Measurements from ENCODE around the gene THOC6.

THOC6 gene

GRCh38 chr16:3017794-3018506 lies 5.9 kb upstream of the THOC6 start, which contains the start of gene CLDN6:
CLDN6 (minus strand) TSS chr16:3018183; CDS start chr16:3016021, 2,162 bp downstream.
- no peak within 1 kb of the TSS for H3K27ac ChIP-seq
- peaks cover 35% of the 10 kb centered on the region for H3K4me1 ChIP-seq (ENCODE audit: low read depth, poor library complexity, severe bottlenecking)

GRCh38 chr16:3019594-3020246 lies 4.1 kb upstream of the THOC6 start:
- H2AFZ ChIP-seq (ENCODE audit: low read depth): peak overlapping the region; percentile 98
- H3K79me2 ChIP-seq (ENCODE audit: insufficient read depth, low read depth): no peaks in the 10 kb centered on the region
- no peaks in the 10 kb centered on the region for H4K20me1 ChIP-seq (ENCODE audit: insufficient read depth)
- H3K4me1 ChIP-seq (ENCODE audit: low read depth, poor library complexity, severe bottlenecking): peaks cover 39% of the 10 kb centered on the region
- no peak overlapping the region for H3K27ac ChIP-seq
- no peaks in the 10 kb centered on the region for H3K36me3 ChIP-seq (ENCODE audit: insufficient read depth)
- H3K9ac ChIP-seq: no peak overlapping the region
- H3K4me3 ChIP-seq (IDR thresholded peaks at IDR 0.05; ENCODE audit: insufficient read depth, low read depth, low read length): no peak overlapping the region
- H3K4me2 ChIP-seq: peak overlapping the region; percentile 77
- TF ChIP-seq CTCF (conservative IDR thresholded peaks at IDR 0.05; ENCODE audit: low read depth, low read length): no peak
- peaks cover 16% of the 10 kb centered on the region for H3K27me3 ChIP-seq (ENCODE audit: insufficient read depth, low read depth)

More at GRCh38 chr16:3017794-3018506, 5.9 kb upstream of the THOC6 start, which contains the start of gene CLDN6:
- Histone ChIP-seq H4K20me1 (ENCODE audit: insufficient read depth) (no peaks in the 10 kb centered on the region), H3K9ac (no peak within 1 kb of the TSS), H3K36me3 (ENCODE audit: insufficient read depth) (no peaks in the 10 kb centered on the region), H3K27me3 (ENCODE audit: insufficient read depth, low read depth) (peaks cover 30% of the 10 kb centered on the region), H3K79me2 (ENCODE audit: insufficient read depth, low read depth) (no peaks in the 10 kb centered on the region), H2AFZ (ENCODE audit: low read depth) (no peak within 1 kb of the TSS), H3K4me2 (no peak within 1 kb of the TSS), H3K4me3 (IDR thresholded peaks at IDR 0.05; ENCODE audit: insufficient read depth, low read depth, low read length) (no peak within 1 kb of the TSS)
- TF ChIP-seq CTCF (conservative IDR thresholded peaks at IDR 0.05; ENCODE audit: low read depth, low read length): 0 out of 2 replicates have a peak, but pooled peaks have one; percentile 26

- H3K27ac ChIP-seq: no peak within 1 kb of the TSS
- peaks cover 44% of the 10 kb centered on the region for H3K4me1 ChIP-seq (ENCODE audit: low read depth, poor library complexity, severe bottlenecking)
- H2AFZ ChIP-seq (ENCODE audit: low read depth): peak within 1 kb of the TSS; percentile 98
Measured at GRCh38 chr16:3020247-3020603, 3.6 kb upstream of the THOC6 start, which contains the start of gene TNFRSF12A. TNFRSF12A (plus strand) TSS chr16:3020368; CDS start chr16:3020398, 30 bp downstream.

More at GRCh38 chr16:3020247-3020603, 3.6 kb upstream of the THOC6 start, which contains the start of gene TNFRSF12A:
- Histone ChIP-seq H3K79me2 (ENCODE audit: insufficient read depth, low read depth) (no peaks in the 10 kb centered on the region), H4K20me1 (ENCODE audit: insufficient read depth) (no peaks in the 10 kb centered on the region), H3K4me3 (IDR thresholded peaks at IDR 0.05; ENCODE audit: insufficient read depth, low read depth, low read length) (no peak within 1 kb of the TSS), H3K9ac (peak within 1 kb of the TSS; percentile 48; the same call in 1 of the 2 replicates), H3K36me3 (ENCODE audit: insufficient read depth) (no peaks in the 10 kb centered on the region), H3K27me3 (ENCODE audit: insufficient read depth, low read depth) (peaks cover 12% of the 10 kb centered on the region), H3K4me2 (peak within 1 kb of the TSS; percentile 99)
- TF ChIP-seq CTCF (conservative IDR thresholded peaks at IDR 0.05; ENCODE audit: low read depth, low read length): no peak

Measured in KMS-11 (cell line).